K562 (cell line): ENCODE results near the gene GZMB. TPM values are rescaled to one million over a fixed set of nuclear protein-coding genes. Genes with fewer than 3 reads are reported as not detected.
A peak's percentile ranks its signal among the peaks of the same experiment; 100 is the strongest.

ENCODE experiments used
- ATAC-seq: fragments of 200-7000 bp; cut with Tn5 transposase; 3 replicates; pipeline ENCODE4 v1.9.1; 2020; ENCODE audit warnings: moderate library complexity
- BruUV-seq: library from RNA; stranded (reverse); fragments of 400-500 nt; replicated peaks from 2 replicates; lab custom pipeline; 2021; lab: Mats Ljungman, UMichigan
- CTCF ChIA-PET: fragments of 300-600 bp; formaldehyde crosslinking; extraction: SDS; loops from one replicate; lab custom pipeline; 2021; ENCODE audit warnings: low intra/inter-chr PET ratio; lab: Yijun Ruan, JAX
- POLR2A ChIA-PET: fragments of 300-600, 350-650 bp; sonication (Branson Sonifier 250); formaldehyde crosslinking; extraction: SDS; loops from one replicate; lab custom pipeline; 2021; ENCODE audit warnings: antibody characterized with exemption, inconsistent platforms; lab: Yijun Ruan, JAX
- DNase-seq, 4 experiments: peaks; one replicate each; pipeline versions ENCODE4 v3.0.0 to v3.0.0-alpha.2; 2011 to 2018; ENCODE audit warnings: low spot score in 3 of 4, mixed read lengths in 3 of 4; ENCODE audit errors: extremely low read depth in 1 of 4
- FAIRE-seq: peaks from 2 replicates; lab custom pipeline; 2011; peaks lifted over from hg19 to GRCh38; lab: Jason Lieb, UNC
- H2AFZ ChIP-seq: 2 replicates; pipeline ENCODE4 v1.6.0; 2011; ENCODE audit warnings: low read depth, low read length, control low read depth, inconsistent platforms
- H3K27ac ChIP-seq: fragments of 200-600 bp; 3 replicates; pipeline ENCODE4 v1.8.0; 2011; ENCODE audit warnings: low read depth, mild to moderate bottlenecking, control low read depth, inconsistent platforms, low read length, moderate library complexity, mixed read lengths; ENCODE audit errors: extremely low read depth
- H3K27me3 ChIP-seq, 2 experiments: fragments of 300-600 bp in 1 of 2; 2 replicates in 1 of 2; 3 replicates in 1 of 2; pipeline versions ENCODE4 v1.6.0 to v1.8.0; 2011; ENCODE audit warnings: inconsistent platforms in 2 of 2, low read length in 2 of 2, mild to moderate bottlenecking in 1 of 2, mixed read lengths in 1 of 2, moderate library complexity in 1 of 2; ENCODE audit not compliant: control insufficient read depth in 2 of 2, insufficient read depth in 2 of 2
- H3K36me3 ChIP-seq: fragments of 300-600 bp; 3 replicates; pipeline ENCODE4 v1.8.0; 2011; ENCODE audit warnings: mild to moderate bottlenecking, low read length, inconsistent platforms; ENCODE audit not compliant: control insufficient read depth, insufficient read depth
- H3K4me1 ChIP-seq, 2 experiments: fragments of 200-600 bp in 1 of 2; replicated peaks in 1 of 2; 2 replicates in 1 of 2; 3 replicates in 1 of 2; pipeline versions ENCODE4 v1.5.1 to v1.8.0; 2011; ENCODE audit warnings: inconsistent platforms in 2 of 2, low read length in 2 of 2, mild to moderate bottlenecking in 1 of 2, mixed read lengths in 1 of 2, moderate library complexity in 1 of 2; ENCODE audit not compliant: control insufficient read depth in 2 of 2, insufficient read depth in 2 of 2
- H3K4me2 ChIP-seq: 2 replicates; pipeline ENCODE4 v1.6.1; 2011; ENCODE audit warnings: low read length, control low read depth, inconsistent platforms, mixed read lengths; ENCODE audit not compliant: insufficient read depth
- H3K4me3 ChIP-seq: fragments of 200-600 bp; sonication (generic), shearing (Covaris generic); 2 replicates; pipeline ENCODE4 v1.5.1; 2016; ENCODE audit warnings: control low read depth, inconsistent platforms
- H3K79me2 ChIP-seq: fragments of 200-600 bp; 3 replicates; pipeline ENCODE4 v1.8.0; 2011; ENCODE audit warnings: low read length, inconsistent platforms; ENCODE audit not compliant: control insufficient read depth, insufficient read depth
- H3K9ac ChIP-seq, 2 experiments: 2 replicates each; pipeline versions ENCODE4 v1.6.0 to v1.6.1; 2011; ENCODE audit warnings: low read depth in 2 of 2, low read length in 2 of 2, control low read depth in 1 of 2, inconsistent platforms in 1 of 2, mild to moderate bottlenecking in 1 of 2, mixed read lengths in 1 of 2; ENCODE audit not compliant: insufficient read depth in 1 of 2
- H3K9me1 ChIP-seq: one replicate; pipeline ENCODE4 v1.6.0; 2011; ENCODE audit warnings: inconsistent platforms, mild to moderate bottlenecking, low read length, moderate library complexity; ENCODE audit not compliant: control insufficient read depth, insufficient read depth
- H3K9me3 ChIP-seq: replicated peaks from 2 replicates; pipeline ENCODE4 v1.5.1; 2011; ENCODE audit warnings: low read depth, low read length, inconsistent platforms; ENCODE audit not compliant: control insufficient read depth, insufficient read depth
- H4K20me1 ChIP-seq: replicated peaks from 2 replicates; pipeline ENCODE4 v1.6.1; 2011; ENCODE audit warnings: low read length, inconsistent platforms, mixed read lengths; ENCODE audit not compliant: control insufficient read depth, insufficient read depth
- ADNP ChIP-seq: fragments of 200-800 bp; sonication (Bioruptor generic); IDR thresholded peaks from 2 replicates; pipeline ENCODE4 v1.6.1; 2016; ENCODE audit warnings: missing genetic modification characterization, missing compliant biosample characterization
- BHLHE40 ChIP-seq: IDR thresholded peaks from 2 replicates; pipeline ENCODE4 v1.6.1; 2011; ENCODE audit warnings: low read length, improper control_type of control experiment
- CBX5 ChIP-seq: IDR thresholded peaks from 2 replicates; pipeline ENCODE4 v1.6.1; 2014; ENCODE audit warnings: low read depth, borderline replicate concordance
- COPS2 ChIP-seq: fragments of 450-650 bp; conservative IDR thresholded peaks from 2 replicates; pipeline ENCODE4 v1.6.1; 2016; ENCODE audit warnings: mild to moderate bottlenecking, moderate library complexity
- FOXM1 ChIP-seq, 2 experiments: fragments of 450-650 bp in 1 of 2; sonication (generic) in 1 of 2; formaldehyde crosslinking in 1 of 2; IDR thresholded peaks; 2 replicates each; pipeline versions ENCODE4 v1.6.1 to v1.9.0; 2017 to 2022; ENCODE audit warnings: low read depth in 2 of 2, mild to moderate bottlenecking in 2 of 2, missing genetic modification reagents in 1 of 2, moderate library complexity in 1 of 2
- NBN ChIP-seq: fragments of 450-650 bp; IDR thresholded peaks from 2 replicates; pipeline ENCODE4 v1.6.1; 2016; ENCODE audit warnings: low read depth, mild to moderate bottlenecking
- NELFE ChIP-seq: IDR thresholded peaks from 2 replicates; pipeline ENCODE4 v1.6.1; 2011; ENCODE audit warnings: mild to moderate bottlenecking; ENCODE audit not compliant: insufficient read depth, insufficient read length
- NFRKB ChIP-seq: fragments of 450-650 bp; IDR thresholded peaks from 2 replicates; pipeline ENCODE4 v1.6.1; 2016; ENCODE audit warnings: low read depth
- NR2C1 ChIP-seq, 2 experiments: fragments of 450-650 bp; IDR thresholded peaks; 2 replicates each; pipeline ENCODE4 v1.6.1; 2017; ENCODE audit warnings: mild to moderate bottlenecking in 2 of 2, antibody characterized with exemption in 1 of 2, inconsistent platforms in 1 of 2, missing compliant biosample characterization in 1 of 2, missing genetic modification characterization in 1 of 2
- PTBP1 ChIP-seq: fragments of 200-400 bp; formaldehyde crosslinking; IDR thresholded peaks from 2 replicates; pipeline ENCODE4 v1.6.1; 2017; ENCODE audit warnings: low read depth, low read length
- SPI1 ChIP-seq: IDR thresholded peaks from 2 replicates; pipeline ENCODE4 v1.6.1; 2011; ENCODE audit warnings: low read depth, low read length, control low read depth, borderline replicate concordance
- TAL1 ChIP-seq: fragments of 450-650 bp; IDR thresholded peaks from 2 replicates; pipeline ENCODE4 v1.6.1; 2016; ENCODE audit warnings: mild to moderate bottlenecking
- XRCC4 ChIP-seq: IDR thresholded peaks from one replicate; pipeline ENCODE4 v1.6.1; 2011; ENCODE audit not compliant: insufficient read depth, insufficient read length; ENCODE audit errors: extremely low read depth
- XRCC5 ChIP-seq: fragments of 200-400 bp; formaldehyde crosslinking; IDR thresholded peaks from 2 replicates; pipeline ENCODE4 v1.6.1; 2017; ENCODE audit warnings: low read depth, mild to moderate bottlenecking, low read length
- ZNF124 ChIP-seq: sonication (generic); formaldehyde crosslinking; IDR thresholded peaks from 2 replicates; pipeline ENCODE4 v1.8.1; 2022; ENCODE audit warnings: missing genetic modification reagents
- ZNF184 ChIP-seq: sonication (generic); formaldehyde crosslinking; IDR thresholded peaks from 2 replicates; pipeline ENCODE4 v1.5.0; 2020; ENCODE audit warnings: missing genetic modification reagents
- ZNF239 ChIP-seq: fragments of 250-450 bp; sonication (Bioruptor Pico); IDR thresholded peaks from 2 replicates; pipeline ENCODE4 v1.4.0; 2020; ENCODE audit warnings: mild to moderate bottlenecking
- ZNF274 ChIP-seq: IDR thresholded peaks from 2 replicates; pipeline ENCODE4 v1.6.1; 2011; ENCODE audit warnings: low read depth, mild to moderate bottlenecking, low read length, moderate library complexity, borderline replicate concordance
- WGBS: fragments of 100-300 bp; shearing (Covaris generic); methylation state at CpG from one replicate; pipeline ENCODE4 v1.1.6; 2016; ENCODE audit warnings: low coverage, mixed read lengths; ENCODE audit not compliant: insufficient coverage; ENCODE audit errors: missing lambda C conversion rate; 5-methylcytosine and 5-hydroxymethylcytosine counted together
- in situ Hi-C: fragments of 300-500 bp; cut with MboI; formaldehyde crosslinking; loops from 4 replicates; pipeline ENCODE4 v1.15.0; 2018; ENCODE audit warnings: inconsistent platforms, mixed read lengths
- intact Hi-C: fragments of 100-400 bp; cut with micrococcal nuclease; formaldehyde crosslinking; loops from 2 replicates; pipeline ENCODE4 v1.14.2; 2022
- polyA plus RNA-seq, 8 experiments: library from polyadenylated mRNA; depleted of rRNA in 4 of 8; stranded (reverse) in 5 of 8; unstranded in 3 of 8; fragments of >200 nt; fragmentation: Nextera tagmentation in 2 of 8; fragmentation: Illumina TruSeq in 1 of 8; extraction: Ambion mirVana in 2 of 8; extraction: Trizol in 1 of 8; gene quantifications; 2 replicates each; pipeline versions ENCODE4 v1.2.1 to v1.2.3, GENCODE V29; 2011 to 2014; ENCODE audit warnings: inconsistent platforms in 1 of 8, missing spikeins in 1 of 8
- total RNA-seq, 7 experiments: library from RNA; depleted of rRNA in 6 of 7; stranded (reverse); fragments of >200 nt in 6 of 7; fragmentation: Illumina TruSeq in 2 of 7; extraction: Trizol in 2 of 7; gene quantifications; 2 replicates each; pipeline versions ENCODE4 v1.2.1 to v1.2.3, GENCODE V29; 2011 to 2021; ENCODE audit warnings: low replicate concordance in 1 of 7
- TF ChIP-seq, protein P1 (sequence below): sonication (generic); formaldehyde crosslinking; IDR thresholded peaks from 2 replicates; pipeline ENCODE4 v1.8.0; 2023; ENCODE audit warnings: missing genetic modification reagents, mild to moderate bottlenecking, borderline replicate concordance

Gene GZMB
- total and polyA plus RNA-seq, 9 of the 15 experiments (the other 6 are each of a cell fraction or from before 2014, with no cell fraction given), result 0.08 to 0.95 (median 0.68) TPM; not detected in 6

DNA sequence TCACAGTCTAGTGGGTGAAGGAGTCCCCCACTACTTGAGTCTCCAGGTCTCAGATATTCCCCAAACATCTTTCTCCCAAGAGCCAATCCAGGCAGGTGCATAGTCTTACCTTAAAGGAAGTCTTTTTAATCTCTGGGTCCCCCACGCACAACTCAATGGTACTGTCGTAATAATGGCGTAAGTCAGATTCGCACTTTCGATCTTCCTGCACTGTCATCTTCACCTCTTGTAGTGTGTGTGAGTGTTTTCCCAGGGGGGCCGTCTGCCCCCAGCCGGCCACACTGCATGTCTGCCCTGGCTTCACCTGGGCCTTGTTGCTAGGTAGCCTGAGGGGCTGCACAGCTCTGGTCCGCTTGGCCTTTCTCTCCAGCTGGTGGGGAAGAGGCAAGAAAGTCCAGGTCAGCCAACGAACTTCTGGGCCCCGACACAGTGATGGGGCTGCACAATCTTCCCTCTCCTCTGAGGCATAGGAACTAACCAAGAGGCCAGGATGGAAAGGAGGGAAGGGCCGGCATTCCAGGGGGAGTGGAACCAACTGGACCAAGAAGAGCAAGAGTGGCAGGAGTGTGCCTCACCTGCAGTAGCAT, 2.1 kb downstream of the GZMB start:
- DNase-seq (no peak), FAIRE-seq (no peak), ATAC-seq (peak; percentile 51)
- no peaks in the 10 kb centered on the region for H3K79me2 ChIP-seq
- H3K4me1 ChIP-seq, result no peaks in the 10 kb centered on the region
- H3K9me1 ChIP-seq, result no peaks in the 10 kb centered on the region
- POLR2A ChIA-PET, result interaction anchor here (0.8 kb wide), 1 partner anchor 25 kb away, joined by 3 read pairs; no protein-coding TSS in a partner anchor
- H3K27ac ChIP-seq, result no peak overlapping the region
- H4K20me1 ChIP-seq, result no peaks in the 10 kb centered on the region
- TF ChIP-seq ZNF124 (CRISPR knock-in tag), result no peak
- no peak for TF ChIP-seq COPS2
- no peak for TF ChIP-seq XRCC5
- no peak for TF ChIP-seq ADNP
- no peak for TF ChIP-seq NFRKB
- TF ChIP-seq TAL1, result no peak
- TF ChIP-seq PTBP1, result no peak
- TF ChIP-seq NR2C1 (IDR thresholded peaks at IDR 0.05), result no peak
- no peak for TF ChIP-seq NR2C1 (tag; IDR thresholded peaks at IDR 0.05)
- TF ChIP-seq, protein P1, sequence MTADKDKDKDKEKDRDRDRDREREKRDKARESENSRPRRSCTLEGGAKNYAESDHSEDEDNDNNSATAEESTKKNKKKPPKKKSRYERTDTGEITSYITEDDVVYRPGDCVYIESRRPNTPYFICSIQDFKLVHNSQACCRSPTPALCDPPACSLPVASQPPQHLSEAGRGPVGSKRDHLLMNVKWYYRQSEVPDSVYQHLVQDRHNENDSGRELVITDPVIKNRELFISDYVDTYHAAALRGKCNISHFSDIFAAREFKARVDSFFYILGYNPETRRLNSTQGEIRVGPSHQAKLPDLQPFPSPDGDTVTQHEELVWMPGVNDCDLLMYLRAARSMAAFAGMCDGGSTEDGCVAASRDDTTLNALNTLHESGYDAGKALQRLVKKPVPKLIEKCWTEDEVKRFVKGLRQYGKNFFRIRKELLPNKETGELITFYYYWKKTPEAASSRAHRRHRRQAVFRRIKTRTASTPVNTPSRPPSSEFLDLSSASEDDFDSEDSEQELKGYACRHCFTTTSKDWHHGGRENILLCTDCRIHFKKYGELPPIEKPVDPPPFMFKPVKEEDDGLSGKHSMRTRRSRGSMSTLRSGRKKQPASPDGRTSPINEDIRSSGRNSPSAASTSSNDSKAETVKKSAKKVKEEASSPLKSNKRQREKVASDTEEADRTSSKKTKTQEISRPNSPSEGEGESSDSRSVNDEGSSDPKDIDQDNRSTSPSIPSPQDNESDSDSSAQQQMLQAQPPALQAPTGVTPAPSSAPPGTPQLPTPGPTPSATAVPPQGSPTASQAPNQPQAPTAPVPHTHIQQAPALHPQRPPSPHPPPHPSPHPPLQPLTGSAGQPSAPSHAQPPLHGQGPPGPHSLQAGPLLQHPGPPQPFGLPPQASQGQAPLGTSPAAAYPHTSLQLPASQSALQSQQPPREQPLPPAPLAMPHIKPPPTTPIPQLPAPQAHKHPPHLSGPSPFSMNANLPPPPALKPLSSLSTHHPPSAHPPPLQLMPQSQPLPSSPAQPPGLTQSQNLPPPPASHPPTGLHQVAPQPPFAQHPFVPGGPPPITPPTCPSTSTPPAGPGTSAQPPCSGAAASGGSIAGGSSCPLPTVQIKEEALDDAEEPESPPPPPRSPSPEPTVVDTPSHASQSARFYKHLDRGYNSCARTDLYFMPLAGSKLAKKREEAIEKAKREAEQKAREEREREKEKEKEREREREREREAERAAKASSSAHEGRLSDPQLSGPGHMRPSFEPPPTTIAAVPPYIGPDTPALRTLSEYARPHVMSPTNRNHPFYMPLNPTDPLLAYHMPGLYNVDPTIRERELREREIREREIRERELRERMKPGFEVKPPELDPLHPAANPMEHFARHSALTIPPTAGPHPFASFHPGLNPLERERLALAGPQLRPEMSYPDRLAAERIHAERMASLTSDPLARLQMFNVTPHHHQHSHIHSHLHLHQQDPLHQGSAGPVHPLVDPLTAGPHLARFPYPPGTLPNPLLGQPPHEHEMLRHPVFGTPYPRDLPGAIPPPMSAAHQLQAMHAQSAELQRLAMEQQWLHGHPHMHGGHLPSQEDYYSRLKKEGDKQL (CRISPR knock-in tag), result no peak
- TF ChIP-seq FOXM1 (IDR thresholded peaks at IDR 0.05; ENCODE audit: low read depth), result no peak
- TF ChIP-seq FOXM1 (CRISPR knock-in tag; IDR thresholded peaks at IDR 0.05; ENCODE audit: low read depth), result no peak
- TF ChIP-seq NBN, result no peak
- no peak for TF ChIP-seq XRCC4
- TF ChIP-seq ZNF274, result no peak
- TF ChIP-seq NELFE, result no peak
- TF ChIP-seq CBX5, result no peak
- no peak for TF ChIP-seq SPI1
- no peak for TF ChIP-seq ZNF239
- TF ChIP-seq BHLHE40, result no peak
- no peak for TF ChIP-seq ZNF184 (CRISPR knock-in tag)
- in situ Hi-C loops (no loop called here), intact Hi-C loops (no loop called here)
- H3K36me3 ChIP-seq, result no peaks in the 10 kb centered on the region
- 4% methylated on average over 8 of the region's 11 CpGs for WGBS
- H2AFZ ChIP-seq, result no peak overlapping the region
- no peak overlapping the region for H3K4me3 ChIP-seq
- CTCF ChIA-PET, result no interaction called here
- BruUV-seq, result no TSS peak
- peaks cover 0 to 4% of the 10 kb centered on the region in 2 experiments; a peak in 1 of 5 replicates for H3K27me3 ChIP-seq
- no peak overlapping the region for H3K9ac ChIP-seq
- no peak overlapping the region for H3K4me2 ChIP-seq
- H3K9me3 ChIP-seq, result no peaks in the 10 kb centered on the region
